GM19099 (cell line): Measurements from ENCODE around the gene ZC3H12C.

Source experiments
- POLR2A ChIP-seq: IDR thresholded peaks from 3 replicates; pipeline ENCODE4 v1.6.1; 2011; ENCODE audit warnings: low read depth; ENCODE audit not compliant: insufficient read length; ENCODE audit errors: extremely low read depth

Gene ZC3H12C

GRCh38 chr11:110172468-110173065 is 79.4 kb downstream of the ZC3H12C start:
- no peak for TF ChIP-seq POLR2A

DNA sequence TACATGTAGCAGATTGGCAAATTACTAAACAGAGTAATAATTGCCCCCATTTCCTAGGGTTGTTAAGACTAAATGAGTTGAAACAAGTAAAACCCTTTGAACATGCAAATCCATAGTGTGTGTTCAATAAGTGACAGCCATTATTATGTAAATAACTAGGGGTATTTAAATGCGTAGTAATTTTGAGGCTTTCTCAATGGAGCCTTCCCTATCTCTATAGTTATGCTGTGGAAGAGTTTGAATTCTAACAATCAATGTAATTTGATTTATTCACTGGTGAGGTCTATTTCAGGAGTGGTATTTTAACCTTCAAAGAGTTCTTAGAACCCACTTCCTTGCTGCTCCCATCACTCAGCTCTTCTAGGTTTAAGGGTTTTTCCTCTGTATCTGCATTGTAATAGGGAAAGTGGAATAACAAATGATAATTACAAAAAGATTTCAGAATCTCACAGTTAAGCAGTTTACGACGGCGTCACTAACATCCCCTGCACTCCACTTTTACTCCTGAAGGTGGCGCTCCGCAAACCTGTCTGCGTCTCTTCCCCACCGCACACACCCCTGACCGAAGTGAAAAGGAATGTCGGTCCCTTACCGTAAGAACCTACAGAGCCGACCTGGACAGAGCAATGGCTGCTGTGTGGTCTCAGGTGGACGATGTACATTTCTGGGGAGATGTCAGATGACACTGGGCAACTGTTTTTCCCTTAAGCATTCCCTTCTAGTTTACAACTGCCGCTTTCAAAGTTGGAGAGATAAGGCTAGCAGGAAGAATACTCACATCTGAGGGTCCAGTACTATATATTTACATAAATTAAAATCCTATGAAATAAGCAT is 80.8 kb downstream of the ZC3H12C start:
- TF ChIP-seq POLR2A: no peak

DNA sequence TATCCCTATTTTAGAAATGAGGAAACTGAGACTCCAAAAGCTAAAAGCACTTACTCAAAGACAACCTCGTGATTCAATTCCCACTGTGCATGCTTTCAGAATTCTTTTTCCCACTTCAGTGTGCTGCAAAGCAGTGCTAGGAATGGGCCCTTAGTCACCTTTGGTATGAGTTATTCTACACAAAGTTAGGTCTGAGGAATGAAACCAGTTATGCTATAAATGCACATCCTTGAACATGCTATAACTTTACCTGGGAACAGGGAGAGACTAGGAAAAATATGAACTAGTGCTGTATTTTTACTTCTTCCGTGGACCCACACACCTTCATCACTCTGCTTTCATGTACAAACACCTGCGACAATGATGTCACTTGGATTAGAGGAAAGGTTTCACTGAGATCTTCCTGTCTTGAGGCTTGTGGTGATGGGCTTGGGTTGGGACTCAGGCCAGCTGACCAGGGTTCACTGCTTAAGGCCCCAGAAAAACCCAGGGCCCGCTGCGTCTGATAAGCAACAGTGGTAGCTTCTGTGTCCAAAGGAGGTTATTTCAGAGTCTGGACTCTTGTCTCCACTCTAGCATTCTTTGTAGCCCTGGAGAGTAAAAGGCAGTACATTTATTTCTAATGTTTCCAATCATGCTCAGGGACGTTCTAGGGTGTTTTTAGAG is 81.6 kb downstream of the ZC3H12C start:
- TF ChIP-seq POLR2A: no peak

GRCh38 chr11:110176366-110177085 is 83.3 kb downstream of the ZC3H12C start:
- TF ChIP-seq POLR2A: no peak

DNA sequence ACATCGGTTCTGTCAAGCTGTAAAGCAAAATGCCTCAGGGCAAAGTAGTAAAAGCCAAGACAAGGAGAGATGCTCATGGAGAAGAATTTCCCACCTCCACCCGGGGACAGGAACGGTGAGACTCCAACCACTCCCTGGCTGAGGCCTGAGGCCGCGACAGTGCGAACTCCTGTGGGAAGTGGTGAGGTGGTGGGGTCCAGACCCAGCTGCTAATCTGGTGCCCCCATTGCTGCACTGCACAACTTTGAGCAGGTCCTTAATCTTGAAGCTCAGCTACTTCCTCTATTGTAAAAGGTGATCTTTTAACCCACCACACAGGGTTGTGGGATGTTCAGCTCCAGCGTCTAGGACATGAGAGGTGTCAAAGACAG is 83.9 kb downstream of the ZC3H12C start:
- no peak for TF ChIP-seq POLR2A

GRCh38 chr11:110179064-110179463 is 85.9 kb downstream of the ZC3H12C start:
- no peak for TF ChIP-seq POLR2A

DNA sequence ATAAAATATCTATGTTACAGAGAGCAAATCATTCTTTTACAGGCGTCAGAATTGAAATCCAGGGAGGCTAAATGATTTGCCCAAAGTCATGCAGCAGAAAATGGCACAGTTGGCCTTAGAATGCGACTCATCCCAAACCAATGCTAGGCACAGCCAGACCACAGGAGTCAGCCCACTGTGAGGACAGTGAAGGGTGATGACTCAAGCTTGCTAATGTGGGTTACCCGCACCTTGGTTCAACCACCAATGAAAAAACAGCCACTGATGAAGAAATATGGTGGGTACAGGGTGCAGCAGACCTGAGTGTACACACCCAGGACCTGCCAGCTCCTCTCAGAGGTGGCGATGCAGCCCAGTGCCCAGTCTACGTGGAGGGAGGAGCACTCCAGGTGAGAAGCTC is 89.7 kb downstream of the ZC3H12C start:
- TF ChIP-seq POLR2A: no peak

GRCh38 chr11:110184456-110184855 is 91.3 kb downstream of the ZC3H12C start:
- TF ChIP-seq POLR2A: no peak

DNA sequence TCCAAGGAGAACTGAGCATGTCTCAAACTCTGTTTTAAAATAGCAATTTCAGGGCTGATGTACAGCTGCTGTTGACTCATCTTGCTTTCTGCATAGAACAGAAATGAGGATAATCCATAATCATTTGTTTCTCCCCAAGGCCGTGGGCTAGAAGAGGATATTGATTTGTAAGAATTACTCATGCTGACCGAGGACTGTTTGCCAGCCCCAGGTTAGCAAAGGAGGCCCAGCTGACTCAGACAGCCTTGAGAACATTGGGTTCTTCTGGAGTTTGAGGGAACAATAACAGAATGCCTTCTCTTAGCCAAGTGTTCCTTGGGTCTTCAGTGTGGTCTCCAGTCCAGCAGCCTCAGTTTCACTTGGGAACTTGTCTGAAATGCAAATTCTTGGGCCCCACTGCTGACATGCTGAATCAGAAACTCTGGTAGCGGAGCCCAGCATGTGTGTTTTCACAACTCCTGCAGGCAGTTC is 92.0 kb downstream of the ZC3H12C start:
- no peak for TF ChIP-seq POLR2A

DNA sequence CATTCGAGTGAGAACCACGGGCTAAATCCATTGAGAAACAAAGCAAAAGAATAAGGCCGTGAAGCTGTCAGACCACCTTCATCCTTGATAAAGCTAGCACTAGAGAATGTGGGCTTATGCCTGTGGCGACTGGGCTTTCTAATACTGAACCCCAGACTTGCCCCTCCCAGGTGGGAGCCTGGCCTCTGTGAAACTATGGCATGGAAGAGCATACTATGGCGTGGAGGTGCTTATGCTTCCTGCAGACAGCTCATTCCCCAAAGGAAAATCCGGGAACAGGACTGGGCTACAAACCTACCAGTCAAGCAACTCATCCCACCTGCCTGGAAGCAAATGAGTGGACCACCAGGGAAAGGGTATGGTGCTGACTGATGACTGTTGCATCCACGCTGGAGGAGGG is 92.4 kb downstream of the ZC3H12C start:
- TF ChIP-seq POLR2A: no peak

DNA sequence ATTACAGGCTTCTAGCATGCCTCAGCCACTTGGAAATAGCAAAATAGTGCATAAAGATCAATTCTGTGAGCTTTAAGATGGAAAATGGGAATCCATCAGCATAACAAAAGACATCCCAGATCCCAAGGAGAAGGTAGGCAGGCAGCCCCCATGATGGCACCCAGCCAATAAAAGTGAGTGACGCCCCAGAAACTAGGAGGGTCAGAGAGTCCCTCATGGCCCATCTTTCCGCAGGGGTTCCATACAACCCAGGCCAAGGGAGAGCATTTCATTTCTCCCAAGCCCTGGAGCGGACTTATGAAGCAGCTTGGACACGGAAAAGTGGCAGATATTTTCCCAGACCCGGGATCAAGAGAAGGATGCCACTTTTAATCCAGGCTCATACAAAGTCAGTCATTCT is 93.3 kb downstream of the ZC3H12C start:
- TF ChIP-seq POLR2A: no peak

DNA sequence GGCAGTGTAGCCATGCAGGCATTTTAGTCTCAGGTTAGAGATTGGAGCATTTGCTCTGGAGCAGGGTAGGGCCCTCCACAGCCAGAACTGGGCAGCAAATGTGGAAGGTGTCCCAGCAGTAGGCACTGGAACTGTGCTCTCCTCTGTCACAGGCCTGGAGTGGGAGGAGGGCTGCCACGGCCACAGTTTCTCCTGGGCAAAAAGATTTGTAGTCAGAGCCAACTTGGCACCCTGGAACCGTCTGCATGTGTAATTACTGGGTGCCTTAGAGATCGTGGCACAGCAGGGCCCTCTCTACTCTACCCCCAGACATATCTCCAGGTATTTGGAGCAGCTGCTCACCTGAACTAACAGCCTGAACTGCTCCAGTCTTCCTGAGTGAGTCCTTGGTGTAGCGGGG is 93.7 kb downstream of the ZC3H12C start:
- TF ChIP-seq POLR2A: no peak

- TF ChIP-seq POLR2A: no peak
These were observed 94.5 kb downstream of the ZC3H12C start for GRCh38 chr11:110187731-110188130.

- no peak for TF ChIP-seq POLR2A
These were observed 97.7 kb downstream of the ZC3H12C start for GRCh38 chr11:110190885-110191284.

DNA sequence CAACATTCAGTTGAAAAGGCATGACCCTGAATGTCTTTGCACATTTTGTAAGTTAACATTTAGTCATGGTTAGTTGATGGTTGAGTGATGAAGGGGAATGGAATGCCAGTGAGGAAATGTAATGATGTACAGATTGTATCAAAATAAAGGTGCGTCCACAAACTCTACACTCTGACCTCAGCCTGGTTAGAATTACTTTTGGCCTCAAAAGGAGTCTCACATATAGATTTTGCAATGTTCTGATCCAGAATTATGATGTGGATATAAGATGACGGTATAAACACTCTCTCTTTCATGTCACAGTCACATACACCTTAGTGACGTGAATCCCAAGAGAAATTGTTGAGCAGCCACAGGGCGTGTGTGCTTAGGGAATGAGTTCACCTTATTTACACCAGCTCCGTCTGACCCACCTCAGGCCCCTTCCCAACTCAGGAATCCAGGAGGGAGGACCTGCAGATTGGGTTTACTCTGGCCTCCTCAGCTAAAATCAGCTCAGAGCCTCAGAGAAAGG is 103.1 kb downstream of the ZC3H12C start:
- no peak for TF ChIP-seq POLR2A
